Thyroid gland (tissue), 4 donors: Measurements from ENCODE around the gene THAP3. TPM values are rescaled to one million over a fixed set of nuclear protein-coding genes. Genes with fewer than 3 reads are reported as not detected.

Experiments
- DNase-seq, 2 donors: peaks; one replicate each; pipeline ENCODE4 v3.0.0-alpha.2; 2019
- H3K27ac ChIP-seq, 3 donors: fragments of 200-600 bp; sonication (generic); 1 replicate in 2 of 3; 2 replicates in 1 of 3; pipeline ENCODE4 v1.5.1; 2016 to 2019; ENCODE audit warnings: mild to moderate bottlenecking in 1 of 3, moderate library complexity in 1 of 3
- H3K27me3 ChIP-seq: fragments of 200-600 bp; sonication (generic); one replicate; pipeline ENCODE4 v1.5.1; 2019
- H3K36me3 ChIP-seq, 2 donors: fragments of 200-600 bp; sonication (generic); one replicate each; pipeline ENCODE4 v1.5.1; 2016 to 2019
- H3K4me1 ChIP-seq, 2 donors: fragments of 200-600 bp; sonication (generic); one replicate each; pipeline ENCODE4 v1.5.1; 2017 to 2019
- H3K4me3 ChIP-seq, 3 donors: fragments of 200-600 bp; sonication (generic); replicated peaks in 1 of 3; 1 replicate in 2 of 3; 2 replicates in 1 of 3; pipeline ENCODE4 v1.5.1; 2016; ENCODE audit warnings: mild to moderate bottlenecking in 1 of 3
- H3K9me3 ChIP-seq: fragments of 200-600 bp; sonication (generic); one replicate; pipeline ENCODE4 v1.5.1; 2017
- POLR2A ChIP-seq, 2 donors: fragments of 450-650 bp; IDR thresholded peaks; one replicate each; pipeline ENCODE4 v1.6.1; 2017; ENCODE audit warnings: antibody characterized with exemption in 2 of 2, mild to moderate bottlenecking in 2 of 2, moderate library complexity in 1 of 2
- WGBS, 2 donors: methylation state at CpG; one replicate each; pipeline ENCODE4 v1.1.5; 2017; 5-methylcytosine and 5-hydroxymethylcytosine counted together
- intact Hi-C: fragments of 100-400 bp; cut with DNase I; formaldehyde crosslinking; loops from one replicate; pipeline ENCODE4 v1.15.1; 2023
- total RNA-seq, 4 donors: library from RNA; depleted of rRNA; stranded (reverse); fragments of >200 nt; gene quantifications; one replicate each; pipeline ENCODE4 v1.2.3, GENCODE V29; 2016
- TF ChIP-seq, protein P1 (sequence below), 6 experiments: fragments of 200-600 bp in 3 of 6; fragments of 450-650 bp in 3 of 6; sonication (generic) in 3 of 6; IDR thresholded peaks; one replicate each; pipeline ENCODE4 v1.5.1; 2016 to 2019; ENCODE audit warnings: antibody characterized with exemption in 6 of 6, mild to moderate bottlenecking in 2 of 6, inconsistent platforms in 1 of 6, moderate library complexity in 1 of 6

The THAP3 gene
- total RNA-seq, 4 donors from 2014 or later: 21.2 to 35.3 (median 30.5) TPM

DNA sequence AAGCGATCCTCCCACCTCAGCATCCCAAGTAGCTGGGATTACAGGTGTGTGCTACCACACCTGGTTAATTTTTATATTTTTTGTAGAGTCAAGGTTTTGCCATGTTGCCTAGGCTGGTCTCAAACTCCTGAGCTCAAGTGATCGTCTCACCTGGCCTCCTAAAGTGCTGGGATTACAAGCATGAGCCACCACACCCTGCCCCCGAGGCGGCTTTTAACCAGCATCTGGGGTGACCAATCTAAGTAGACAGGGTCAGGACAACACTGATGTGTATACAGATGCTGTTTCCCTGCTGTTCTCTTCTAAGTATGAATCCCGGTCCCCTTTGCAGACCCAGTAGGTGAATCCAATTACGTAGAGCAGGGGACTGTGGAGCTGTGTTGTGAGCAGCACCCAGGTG is 23.9 kb downstream of the THAP3 start:
- DNase-seq: no peak
- WGBS, 2 donors: 79 to 94% methylated on average over 6 of the region's 6 CpGs
- Histone ChIP-seq H3K36me3 (peaks cover 7 to 12% of the 10 kb centered on the region in 2 donors), H3K27ac (no peak overlapping the region), H3K4me1 (no peaks in the 10 kb centered on the region), H3K9me3 (no peaks in the 10 kb centered on the region), H3K4me3 (no peak overlapping the region), H3K27me3 (no peaks in the 10 kb centered on the region)
- intact Hi-C loops: loop anchor here (5.0 kb wide), 1 partner anchor 161 kb away; no protein-coding TSS in a partner anchor
- no peak for TF ChIP-seq POLR2A (IDR thresholded peaks at IDR 0.05)
- TF ChIP-seq, protein P1, sequence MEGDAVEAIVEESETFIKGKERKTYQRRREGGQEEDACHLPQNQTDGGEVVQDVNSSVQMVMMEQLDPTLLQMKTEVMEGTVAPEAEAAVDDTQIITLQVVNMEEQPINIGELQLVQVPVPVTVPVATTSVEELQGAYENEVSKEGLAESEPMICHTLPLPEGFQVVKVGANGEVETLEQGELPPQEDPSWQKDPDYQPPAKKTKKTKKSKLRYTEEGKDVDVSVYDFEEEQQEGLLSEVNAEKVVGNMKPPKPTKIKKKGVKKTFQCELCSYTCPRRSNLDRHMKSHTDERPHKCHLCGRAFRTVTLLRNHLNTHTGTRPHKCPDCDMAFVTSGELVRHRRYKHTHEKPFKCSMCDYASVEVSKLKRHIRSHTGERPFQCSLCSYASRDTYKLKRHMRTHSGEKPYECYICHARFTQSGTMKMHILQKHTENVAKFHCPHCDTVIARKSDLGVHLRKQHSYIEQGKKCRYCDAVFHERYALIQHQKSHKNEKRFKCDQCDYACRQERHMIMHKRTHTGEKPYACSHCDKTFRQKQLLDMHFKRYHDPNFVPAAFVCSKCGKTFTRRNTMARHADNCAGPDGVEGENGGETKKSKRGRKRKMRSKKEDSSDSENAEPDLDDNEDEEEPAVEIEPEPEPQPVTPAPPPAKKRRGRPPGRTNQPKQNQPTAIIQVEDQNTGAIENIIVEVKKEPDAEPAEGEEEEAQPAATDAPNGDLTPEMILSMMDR (IDR thresholded peaks at IDR 0.05): no peak

DNA sequence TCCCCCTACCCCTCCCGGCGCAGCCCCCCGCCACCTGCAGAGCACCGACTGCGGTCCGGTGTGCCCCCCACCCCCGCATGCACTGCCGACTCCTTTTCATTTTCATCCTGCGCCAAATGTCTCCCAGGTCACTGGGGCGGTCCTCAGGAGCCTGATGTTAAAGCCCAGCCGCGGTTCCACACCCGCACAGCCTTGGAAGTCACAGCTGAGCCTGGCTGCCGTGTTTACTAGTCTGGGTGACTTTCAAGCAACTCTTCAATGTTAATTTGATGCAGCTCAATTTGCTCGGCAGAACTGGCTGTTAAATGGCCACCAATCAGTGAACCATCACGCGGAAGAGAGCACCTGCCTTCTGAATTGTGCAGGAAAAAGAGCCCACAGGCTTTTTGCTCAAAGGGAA is 27.2 kb downstream of the THAP3 start:
- no peak for DNase-seq
- 82 to 87% methylated on average over 12 to 17 of the region's 17 CpGs for WGBS, 2 donors
- TF ChIP-seq, protein P1 (IDR thresholded peaks at IDR 0.05): no peak
- TF ChIP-seq POLR2A (IDR thresholded peaks at IDR 0.05): no peak
- Histone ChIP-seq H3K4me3 (no peak overlapping the region), H3K4me1 (no peaks in the 10 kb centered on the region), H3K36me3 (peaks cover 7 to 10% of the 10 kb centered on the region in 2 donors), H3K27ac (no peak overlapping the region), H3K9me3 (no peaks in the 10 kb centered on the region), H3K27me3 (no peaks in the 10 kb centered on the region)
- intact Hi-C loops: no loop called here

DNA sequence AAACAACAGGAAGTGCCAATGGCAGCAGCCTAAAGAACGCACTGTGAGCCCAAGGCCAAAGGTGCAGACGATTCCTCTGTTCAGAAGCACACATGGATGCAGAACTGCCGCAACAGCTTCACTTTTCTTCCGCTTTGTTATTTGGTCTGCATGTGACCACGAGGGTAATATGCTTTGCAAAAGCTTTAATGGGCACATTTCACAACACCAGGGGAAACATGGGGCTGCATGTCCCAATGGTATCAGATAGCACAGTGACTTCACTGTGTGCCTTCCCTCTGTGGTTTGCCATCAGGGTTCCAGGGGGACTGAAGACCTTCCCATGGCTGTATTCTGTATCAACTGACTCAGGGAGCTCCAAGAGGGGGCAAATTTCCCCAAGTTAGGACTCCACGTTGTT is 28.3 kb downstream of the THAP3 start:
- no peak for DNase-seq

DNA sequence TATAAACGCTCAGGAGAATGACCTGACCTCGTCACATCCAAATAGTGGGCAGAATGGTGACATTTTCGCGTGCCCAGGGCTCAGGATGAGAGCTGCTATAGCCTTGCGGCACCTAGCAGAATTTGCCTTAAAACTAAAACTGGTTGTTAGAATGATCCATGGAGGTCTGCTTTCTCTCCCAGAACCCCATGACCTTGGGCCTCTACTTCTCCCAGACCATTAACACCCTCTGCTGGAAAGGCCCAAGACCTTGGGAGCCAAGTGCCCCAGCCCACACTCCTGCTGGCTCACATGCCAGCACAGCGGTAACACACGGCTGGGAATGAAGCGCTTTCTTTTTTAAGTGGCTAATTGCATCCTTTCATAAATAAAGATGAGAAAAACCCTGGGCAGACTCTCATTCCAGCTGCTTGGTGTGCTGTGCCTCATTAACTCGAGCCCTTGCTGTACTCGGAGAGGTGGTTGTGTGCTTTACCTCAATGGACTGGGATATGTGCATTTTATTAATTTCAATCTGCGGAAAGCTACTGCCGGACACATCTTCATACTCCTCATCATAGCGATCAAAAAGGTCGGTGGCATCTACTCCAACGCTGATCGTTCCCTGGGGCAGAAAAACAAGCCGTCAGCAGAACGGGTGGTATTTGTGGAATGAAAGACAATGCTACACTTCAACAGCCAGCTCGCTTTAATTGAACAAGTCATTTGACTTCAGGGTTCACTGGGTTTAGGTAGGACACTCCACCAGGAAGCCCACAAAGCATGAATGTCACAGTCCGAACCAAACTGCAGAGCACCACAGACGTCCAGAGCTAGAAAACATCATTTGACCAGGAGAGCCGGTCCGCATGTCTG is 29.0 kb downstream of the THAP3 start:
- H3K4me1 ChIP-seq: no peaks in the 10 kb centered on the region
- 80 to 81% methylated on average over 23 of the region's 23 CpGs for WGBS, 2 donors
- peaks cover 7 to 10% of the 10 kb centered on the region in 2 donors for H3K36me3 ChIP-seq
- intact Hi-C loops: no loop called here
- no peak for DNase-seq
- no peaks in the 10 kb centered on the region for H3K27me3 ChIP-seq
- no peak overlapping the region for H3K4me3 ChIP-seq
- TF ChIP-seq, protein P1 (IDR thresholded peaks at IDR 0.05): no peak
- TF ChIP-seq POLR2A (IDR thresholded peaks at IDR 0.05): no peak
- H3K27ac ChIP-seq: peak overlapping the region in 1 of 3 donors; percentile 1
- H3K9me3 ChIP-seq: no peaks in the 10 kb centered on the region

More for the DNA sequence above, 28.3 kb downstream of the THAP3 start:
- Histone ChIP-seq H3K36me3 (peaks cover 7 to 10% of the 10 kb centered on the region in 2 donors), H3K27me3 (no peaks in the 10 kb centered on the region), H3K27ac (peak overlapping the region in 1 of 3 donors; percentile 1), H3K4me3 (no peak overlapping the region), H3K9me3 (no peaks in the 10 kb centered on the region), H3K4me1 (no peaks in the 10 kb centered on the region)
- intact Hi-C loops: no loop called here
- 81 to 85% methylated on average over 6 of the region's 6 CpGs for WGBS, 2 donors
- TF ChIP-seq, protein P1 (IDR thresholded peaks at IDR 0.05): no peak
- TF ChIP-seq POLR2A (IDR thresholded peaks at IDR 0.05): no peak

DNA sequence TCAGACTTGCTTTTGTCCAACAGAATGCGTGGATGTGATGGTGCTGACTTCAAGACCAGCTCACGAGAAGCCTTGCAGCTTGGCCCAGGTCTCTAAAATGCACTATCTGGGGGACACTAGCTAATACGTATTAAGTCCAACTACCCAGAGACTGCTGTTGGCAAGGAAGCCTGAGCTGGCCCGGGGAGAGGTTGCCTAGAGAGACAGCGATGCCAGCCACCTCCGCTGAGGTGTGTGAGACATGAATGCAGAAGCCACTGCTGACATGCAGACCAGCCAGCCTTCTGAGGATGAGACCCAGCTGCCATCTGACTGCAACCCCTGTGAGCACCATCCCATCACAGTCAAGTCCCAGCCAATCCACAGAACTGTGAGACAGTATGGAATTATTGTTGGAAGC is 32.5 kb downstream of the THAP3 start:
- Histone ChIP-seq H3K4me3 (no peak overlapping the region), H3K27me3 (no peaks in the 10 kb centered on the region), H3K9me3 (no peaks in the 10 kb centered on the region), H3K4me1 (no peaks in the 10 kb centered on the region), H3K27ac (no peak overlapping the region), H3K36me3 (peaks cover 7% of the 10 kb centered on the region in 2 donors)
- 96 to 97% methylated on average over 6 of the region's 6 CpGs for WGBS, 2 donors
- intact Hi-C loops: no loop called here
- TF ChIP-seq POLR2A (IDR thresholded peaks at IDR 0.05): no peak
- TF ChIP-seq, protein P1 (IDR thresholded peaks at IDR 0.05): no peak
- DNase-seq: no peak
